ENCODE data around the gene DNAJC17. TPM values are rescaled to one million over a fixed set of nuclear protein-coding genes. Genes with fewer than 3 reads are reported as not detected.

The DNAJC17 gene
- total and polyA plus RNA-seq, 8 donors, result 12.2 to 57.6 (median 15.8) TPM

DNA sequence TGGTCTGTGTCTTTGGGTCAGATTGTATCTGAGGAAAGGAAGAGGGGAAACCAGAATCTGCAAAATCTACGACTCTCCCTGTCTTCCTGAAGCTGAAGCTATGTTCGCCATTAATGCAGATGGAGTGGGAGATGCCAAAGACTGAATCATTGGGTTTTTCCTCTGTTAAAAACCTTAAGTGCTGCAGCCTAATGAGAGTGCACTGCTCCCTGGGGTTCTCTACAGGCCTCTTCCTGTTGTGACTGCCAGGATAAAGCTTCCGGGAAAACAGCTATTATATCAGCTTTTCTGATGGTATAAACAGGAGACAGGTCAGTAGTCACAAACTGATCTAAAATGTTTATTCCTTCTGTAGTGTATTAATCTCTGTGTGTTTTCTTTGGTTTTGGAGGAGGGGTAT lies 76.2 kb downstream of the DNAJC17 start:
- FAIRE-seq (no peak), ATAC-seq (no peak), DNase-seq (no peak)
- Histone ChIP-seq H3K4me3 (no peak overlapping the region), H3K9me3 (no peaks in the 10 kb centered on the region), H3K27ac (no peak overlapping the region), H3K36me3 (peaks cover 0 to 5% (median 2%) of the 10 kb centered on the region in 3 donors), H3K4me1 (no peaks in the 10 kb centered on the region), H3K27me3 (no peaks in the 10 kb centered on the region)
- intact Hi-C loops (cut with DNase I), result no loop called here
- WGBS, 2 donors, result 86 to 90% methylated on average over 3 of the region's 3 CpGs
- TF ChIP-seq, protein P1, sequence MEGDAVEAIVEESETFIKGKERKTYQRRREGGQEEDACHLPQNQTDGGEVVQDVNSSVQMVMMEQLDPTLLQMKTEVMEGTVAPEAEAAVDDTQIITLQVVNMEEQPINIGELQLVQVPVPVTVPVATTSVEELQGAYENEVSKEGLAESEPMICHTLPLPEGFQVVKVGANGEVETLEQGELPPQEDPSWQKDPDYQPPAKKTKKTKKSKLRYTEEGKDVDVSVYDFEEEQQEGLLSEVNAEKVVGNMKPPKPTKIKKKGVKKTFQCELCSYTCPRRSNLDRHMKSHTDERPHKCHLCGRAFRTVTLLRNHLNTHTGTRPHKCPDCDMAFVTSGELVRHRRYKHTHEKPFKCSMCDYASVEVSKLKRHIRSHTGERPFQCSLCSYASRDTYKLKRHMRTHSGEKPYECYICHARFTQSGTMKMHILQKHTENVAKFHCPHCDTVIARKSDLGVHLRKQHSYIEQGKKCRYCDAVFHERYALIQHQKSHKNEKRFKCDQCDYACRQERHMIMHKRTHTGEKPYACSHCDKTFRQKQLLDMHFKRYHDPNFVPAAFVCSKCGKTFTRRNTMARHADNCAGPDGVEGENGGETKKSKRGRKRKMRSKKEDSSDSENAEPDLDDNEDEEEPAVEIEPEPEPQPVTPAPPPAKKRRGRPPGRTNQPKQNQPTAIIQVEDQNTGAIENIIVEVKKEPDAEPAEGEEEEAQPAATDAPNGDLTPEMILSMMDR (IDR thresholded peaks at IDR 0.05), result no peak

GRCh38 chr15:40723919-40724318 lies 83.4 kb downstream of the DNAJC17 start:
- ATAC-seq, result no peak
- intact Hi-C loops (cut with DNase I), result no loop called here
- 58 to 68% methylated on average over 2 of the region's 2 CpGs for WGBS, 2 donors

DNA sequence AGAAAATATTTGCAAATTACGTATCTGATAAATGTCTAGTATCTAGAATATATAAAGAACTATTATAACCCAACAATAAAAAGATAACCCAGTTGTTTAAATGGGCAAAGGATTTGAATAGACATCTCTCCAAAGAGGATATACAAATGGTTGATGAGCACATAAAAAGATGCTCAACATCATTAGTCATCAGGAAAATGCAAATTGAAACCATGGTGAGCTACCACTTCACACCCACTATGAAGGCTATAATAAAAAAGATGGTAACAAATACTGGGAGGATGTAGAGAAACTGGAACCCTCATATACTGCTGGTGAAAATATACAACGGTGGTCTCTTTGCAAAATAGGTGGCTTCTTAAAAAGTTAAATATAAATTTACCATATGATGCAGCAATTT lies 84.3 kb downstream of the DNAJC17 start:
- no peak for FAIRE-seq
- intact Hi-C loops (cut with DNase I), result no loop called here
- H3K4me1 ChIP-seq, result no peaks in the 10 kb centered on the region

More at GRCh38 chr15:40723919-40724318, 83.4 kb downstream of the DNAJC17 start:
- no peaks in the 10 kb centered on the region for H3K27me3 ChIP-seq
- no peaks in the 10 kb centered on the region for H3K36me3 ChIP-seq
- H3K4me1 ChIP-seq, result no peaks in the 10 kb centered on the region
- TF ChIP-seq, protein P1 (IDR thresholded peaks at IDR 0.05), result no peak
- H3K27ac ChIP-seq, result no peak overlapping the region
- FAIRE-seq (no peak), DNase-seq (no peak)
- no peak overlapping the region for H3K4me3 ChIP-seq
- H3K9me3 ChIP-seq, result no peaks in the 10 kb centered on the region

DNA sequence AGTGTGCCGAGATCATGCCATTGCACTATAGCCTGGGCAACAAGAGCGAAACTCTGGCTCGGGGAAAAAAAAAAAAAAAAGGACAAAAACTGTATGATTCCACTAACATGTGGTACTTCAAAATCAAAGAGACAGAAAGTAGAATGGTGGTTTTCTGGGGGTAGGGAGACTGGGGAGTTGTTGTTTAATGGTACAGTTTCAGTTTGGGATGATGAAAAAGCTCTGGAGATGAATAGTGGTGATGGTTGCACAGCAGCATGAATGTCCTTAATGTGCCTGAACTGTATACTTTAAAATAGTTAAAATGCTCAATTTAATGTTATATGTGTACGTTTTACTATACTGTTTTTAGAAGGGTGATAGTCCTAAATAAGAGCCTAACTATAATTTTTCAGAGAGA lies 84.9 kb downstream of the DNAJC17 start:
- Histone ChIP-seq H3K27me3 (no peaks in the 10 kb centered on the region), H3K4me1 (no peaks in the 10 kb centered on the region), H3K36me3 (no peaks in the 10 kb centered on the region), H3K4me3 (no peak overlapping the region), H3K9me3 (no peaks in the 10 kb centered on the region), H3K27ac (no peak overlapping the region)
- WGBS, 2 donors, result 80 to 90% methylated on average over 4 of the region's 4 CpGs
- TF ChIP-seq, protein P1 (IDR thresholded peaks at IDR 0.05), result no peak
- intact Hi-C loops (cut with DNase I), result no loop called here
- DNase-seq (no peak), FAIRE-seq (no peak), ATAC-seq (no peak)

More for the DNA sequence above, 84.3 kb downstream of the DNAJC17 start:
- Histone ChIP-seq H3K27me3 (no peaks in the 10 kb centered on the region), H3K4me3 (no peak overlapping the region), H3K36me3 (no peaks in the 10 kb centered on the region), H3K9me3 (no peaks in the 10 kb centered on the region), H3K27ac (no peak overlapping the region)
- 73 to 88% methylated on average over 2 of the region's 2 CpGs for WGBS, 2 donors
- no peak for ATAC-seq
- DNase-seq, result no peak
- TF ChIP-seq, protein P1 (IDR thresholded peaks at IDR 0.05), result no peak

- WGBS, 2 donors, result 89 to 94% methylated on average over 1 of the region's 1 CpG
- no peak for DNase-seq
Observed at GRCh38 chr15:40721701-40722100, 85.6 kb downstream of the DNAJC17 start.

More at GRCh38 chr15:40721701-40722100, 85.6 kb downstream of the DNAJC17 start:
- Histone ChIP-seq H3K36me3 (no peaks in the 10 kb centered on the region), H3K27me3 (no peaks in the 10 kb centered on the region), H3K9me3 (no peaks in the 10 kb centered on the region), H3K4me1 (no peaks in the 10 kb centered on the region), H3K27ac (no peak overlapping the region), H3K4me3 (no peak overlapping the region)
- ATAC-seq, result no peak
- no peak for FAIRE-seq
- TF ChIP-seq, protein P1 (IDR thresholded peaks at IDR 0.05), result no peak
- intact Hi-C loops (cut with DNase I), result no loop called here

Measured in pancreas (tissue), 10 donors.